H9 (cell line): Measurements from ENCODE around the gene SEZ6. TPM values are rescaled to one million over a fixed set of nuclear protein-coding genes. Genes with fewer than 3 reads are reported as not detected.

Source experiments
- DNase-seq: peaks from one replicate; pipeline ENCODE4 v3.0.0-alpha.2; 2017
- H2AFZ ChIP-seq: one replicate; pipeline ENCODE4 v1.6.1; 2013; ENCODE audit warnings: mild to moderate bottlenecking, low read length, control low read depth, moderate library complexity
- H2AK5ac ChIP-seq: 2 replicates; pipeline ENCODE4 v1.6.1; 2013; ENCODE audit warnings: low read length, control low read depth, mixed read lengths; ENCODE audit not compliant: insufficient read length
- H2BK120ac ChIP-seq: one replicate; pipeline ENCODE4 v1.6.1; 2013; ENCODE audit warnings: low read depth, mild to moderate bottlenecking, low read length, control low read depth, inconsistent platforms; ENCODE audit not compliant: poor library complexity, severe bottlenecking
- H2BK12ac ChIP-seq: 2 replicates; pipeline ENCODE4 v1.6.1; 2013; ENCODE audit warnings: low read length, control low read depth, mixed read lengths, low read depth; ENCODE audit not compliant: insufficient read length
- H2BK15ac ChIP-seq: 2 replicates; pipeline ENCODE4 v1.6.1; 2013; ENCODE audit warnings: low read depth, low read length, control low read depth
- H2BK20ac ChIP-seq: one replicate; pipeline ENCODE4 v1.6.1; 2013; ENCODE audit warnings: low read depth, mild to moderate bottlenecking, low read length, control low read depth, inconsistent platforms; ENCODE audit not compliant: poor library complexity, severe bottlenecking
- H2BK5ac ChIP-seq: 2 replicates; pipeline ENCODE4 v1.6.1; 2013; ENCODE audit warnings: low read length, control low read depth, mixed read lengths; ENCODE audit not compliant: insufficient read length
- H3K14ac ChIP-seq: 2 replicates; pipeline ENCODE4 v1.6.1; 2013; ENCODE audit warnings: low read length, control low read depth; ENCODE audit not compliant: insufficient read depth
- H3K18ac ChIP-seq: 2 replicates; pipeline ENCODE4 v1.6.1; 2013; ENCODE audit warnings: low read depth, mild to moderate bottlenecking, mixed read lengths, low read length, control low read depth; ENCODE audit not compliant: insufficient read length
- H3K23ac ChIP-seq: 2 replicates; pipeline ENCODE4 v1.6.1; 2013; ENCODE audit warnings: low read length, control low read depth, mixed read lengths, low read depth; ENCODE audit not compliant: insufficient read length
- H3K23me2 ChIP-seq: 2 replicates; pipeline ENCODE4 v1.6.1; 2013; ENCODE audit warnings: low read depth, mild to moderate bottlenecking, mixed read lengths, low read length, control low read depth; ENCODE audit not compliant: insufficient read length, poor library complexity, severe bottlenecking
- H3K27ac ChIP-seq: 2 replicates; pipeline ENCODE4 v1.5.1; 2013; ENCODE audit warnings: low read length, control low read depth, mixed read lengths, low read depth; ENCODE audit not compliant: insufficient read length
- H3K27me3 ChIP-seq: 2 replicates; pipeline ENCODE4 v1.6.1; 2013; ENCODE audit warnings: low read length, control low read depth, inconsistent platforms; ENCODE audit not compliant: insufficient read depth
- H3K4ac ChIP-seq: 2 replicates; pipeline ENCODE4 v1.6.1; 2013; ENCODE audit warnings: low read depth, mild to moderate bottlenecking, control low read depth, inconsistent platforms, low read length, moderate library complexity
- H3K4me1 ChIP-seq: 2 replicates; pipeline ENCODE4 v1.6.1; 2013; ENCODE audit warnings: low read length, control low read depth, inconsistent platforms; ENCODE audit not compliant: insufficient read depth
- H3K4me2 ChIP-seq: 2 replicates; pipeline ENCODE4 v1.6.1; 2013; ENCODE audit warnings: low read length, control low read depth, mixed read lengths; ENCODE audit not compliant: insufficient read length, insufficient read depth
- H3K56ac ChIP-seq: 2 replicates; pipeline ENCODE4 v1.6.1; 2013; ENCODE audit warnings: low read depth, mild to moderate bottlenecking, mixed read lengths, low read length, control low read depth; ENCODE audit not compliant: insufficient read length
- H3K79me1 ChIP-seq: 2 replicates; pipeline ENCODE4 v1.6.1; 2013; ENCODE audit warnings: low read depth, mild to moderate bottlenecking, moderate library complexity, low read length, control low read depth, inconsistent platforms; ENCODE audit not compliant: insufficient read depth, poor library complexity, severe bottlenecking
- H3K79me2 ChIP-seq: 2 replicates; pipeline ENCODE4 v1.6.1; 2013; ENCODE audit warnings: low read length, control low read depth, inconsistent platforms; ENCODE audit not compliant: insufficient read depth
- H3K9ac ChIP-seq: 2 replicates; pipeline ENCODE4 v1.6.1; 2013; ENCODE audit warnings: low read length, control low read depth, mixed read lengths; ENCODE audit not compliant: insufficient read length; ENCODE audit errors: extremely low read depth
- H3K9me3 ChIP-seq: one replicate; pipeline ENCODE4 v1.6.1; 2013; ENCODE audit warnings: low read depth, low read length, inconsistent platforms; ENCODE audit not compliant: control insufficient read depth
- H3T11ph ChIP-seq: one replicate; pipeline ENCODE4 v1.6.1; 2013; ENCODE audit warnings: mild to moderate bottlenecking, low read length, control low read depth, inconsistent platforms
- H4K20me1 ChIP-seq: one replicate; pipeline ENCODE4 v1.6.1; 2013; ENCODE audit not compliant: control insufficient read depth, insufficient read length, insufficient read depth
- H4K5ac ChIP-seq: 2 replicates; pipeline ENCODE4 v1.6.1; 2013; ENCODE audit warnings: low read depth, mild to moderate bottlenecking, mixed read lengths, low read length, control low read depth; ENCODE audit not compliant: insufficient read length
- H4K8ac ChIP-seq: replicated peaks from 2 replicates; pipeline ENCODE4 v1.6.1; 2013; ENCODE audit warnings: low read length, control low read depth, mixed read lengths, low read depth; ENCODE audit not compliant: insufficient read length
- H4K91ac ChIP-seq: 2 replicates; pipeline ENCODE4 v1.6.1; 2013; ENCODE audit warnings: low read depth, mild to moderate bottlenecking, moderate library complexity, mixed read lengths, low read length, control low read depth; ENCODE audit not compliant: insufficient read length
- H3K27ac Mint-ChIP-seq, 3 experiments: 2 replicates in 2 of 3; 3 replicates in 1 of 3; pipeline ENCODE4 v1.8.0; 2020 to 2021; ENCODE audit warnings: mixed read lengths in 3 of 3, mild to moderate bottlenecking in 1 of 3, moderate library complexity in 1 of 3
- H3K27me3 Mint-ChIP-seq: 2 replicates; pipeline ENCODE4 v1.8.0; 2021; ENCODE audit warnings: low read depth, mild to moderate bottlenecking, moderate library complexity, mixed read lengths
- H3K36me3 Mint-ChIP-seq, 3 experiments: 2 replicates in 2 of 3; 3 replicates in 1 of 3; pipeline ENCODE4 v1.8.0; 2020 to 2021; ENCODE audit warnings: low read depth in 3 of 3, mixed read lengths in 3 of 3; ENCODE audit not compliant: insufficient read depth in 1 of 3
- H3K4me1 Mint-ChIP-seq, 2 experiments: 2 replicates each; pipeline ENCODE4 v1.8.0; 2020; ENCODE audit warnings: mixed read lengths in 2 of 2
- H3K4me3 Mint-ChIP-seq, 2 experiments: 2 replicates in 1 of 2; 3 replicates in 1 of 2; pipeline ENCODE4 v1.8.0; 2020 to 2021; ENCODE audit warnings: mild to moderate bottlenecking in 2 of 2, mixed read lengths in 2 of 2, moderate library complexity in 1 of 2
- H3K9me3 Mint-ChIP-seq, 2 experiments: 2 replicates in 1 of 2; 3 replicates in 1 of 2; pipeline ENCODE4 v1.8.0; 2020; ENCODE audit warnings: mild to moderate bottlenecking in 2 of 2, mixed read lengths in 2 of 2, moderate library complexity in 1 of 2
- CTCF ChIP-seq: fragments of 200-600 bp; sonication (generic); conservative IDR thresholded peaks from 3 replicates; pipeline ENCODE4 v1.8.0; 2021; ENCODE audit warnings: antibody characterized with exemption, mild to moderate bottlenecking
- WGBS: extraction: QIAGEN DNeasy Blood & Tissue Kit; methylation state at CpG from one replicate; pipeline ENCODE4 v1.1.7; 2013; ENCODE audit warnings: missing lambda C conversion rate, low lambda C conversion rate, mixed read lengths; ENCODE audit not compliant: insufficient read length; ENCODE audit errors: extremely low coverage; 5-methylcytosine and 5-hydroxymethylcytosine counted together
- total RNA-seq: library from RNA; stranded (reverse); gene quantifications from 2 replicates; pipeline ENCODE4 v1.2.1, GENCODE V29; 2021

SEZ6 gene
- total RNA-seq, 1 experiment from 2014 or later = 1.8 TPM

- Mint-ChIP-seq H3K27me3 (no peaks in the 10 kb centered on the region), H3K27ac (0 out of 7 replicates have a peak overlapping the region, but pooled peaks of 1 of the 3 experiments have one; percentile 29), H3K4me3 (no peak overlapping the region), H3K36me3 (peaks cover 36 to 57% (median 52%) of the 10 kb centered on the region in 3 experiments; a peak in 6 of 7 replicates), H3K4me1 (peaks cover 4 to 6% of the 10 kb centered on the region in 2 experiments; a peak in 3 of 4 replicates), H3K9me3 (no peaks in the 10 kb centered on the region)
- H3K23me2 ChIP-seq = no peaks in the 10 kb centered on the region
- H3K18ac ChIP-seq = no peak overlapping the region
- DNase-seq = no peak
- no peak overlapping the region for H3K23ac ChIP-seq
- H4K8ac ChIP-seq = no peak overlapping the region
- H3K27ac ChIP-seq = no peak overlapping the region
- H2BK12ac ChIP-seq = no peak overlapping the region
- H2BK120ac ChIP-seq = no peak overlapping the region
- no peak overlapping the region for H2BK20ac ChIP-seq
- peaks cover 17% of the 10 kb centered on the region; the same call in 1 of the 2 replicates for H3K79me2 ChIP-seq
- no CpG with 5 or more reads among the region's 4 CpGs for WGBS
- no peaks in the 10 kb centered on the region for H4K20me1 ChIP-seq
- no peak overlapping the region for H3K14ac ChIP-seq
- H3T11ph ChIP-seq = no peak overlapping the region
- H4K5ac ChIP-seq = no peak overlapping the region
- H3K9me3 ChIP-seq = no peaks in the 10 kb centered on the region
- H2BK15ac ChIP-seq = no peak overlapping the region
- H2AK5ac ChIP-seq = no peak overlapping the region
- no peak overlapping the region for H3K4me2 ChIP-seq
- no peak overlapping the region for H3K56ac ChIP-seq
- H2AFZ ChIP-seq = no peak overlapping the region
- H4K91ac ChIP-seq = no peak overlapping the region
- H3K4ac ChIP-seq = no peak overlapping the region
- peaks cover 20% of the 10 kb centered on the region for H3K79me1 ChIP-seq
- no peaks in the 10 kb centered on the region for H3K27me3 ChIP-seq
- H2BK5ac ChIP-seq = no peak overlapping the region
- no peak for TF ChIP-seq CTCF
- H3K4me1 ChIP-seq = no peaks in the 10 kb centered on the region
- H3K9ac ChIP-seq = no peak overlapping the region
Measured at GRCh38 chr17:28926786-28927185, 79.0 kb downstream of the SEZ6 start.
